ENCODE measurements around the gene VTI1A. TPM values are rescaled to one million over a fixed set of nuclear protein-coding genes. Genes with fewer than 3 reads are reported as not detected.
"Not testable (repeated sequence)": the region's sequence is repeated elsewhere in the genome, so short reads cannot be mapped to it uniquely, and the experiment has no call there.

VTI1A gene
- total RNA-seq, 2 donors from 2014 or later, result 53.3 to 57.5 TPM

DNA sequence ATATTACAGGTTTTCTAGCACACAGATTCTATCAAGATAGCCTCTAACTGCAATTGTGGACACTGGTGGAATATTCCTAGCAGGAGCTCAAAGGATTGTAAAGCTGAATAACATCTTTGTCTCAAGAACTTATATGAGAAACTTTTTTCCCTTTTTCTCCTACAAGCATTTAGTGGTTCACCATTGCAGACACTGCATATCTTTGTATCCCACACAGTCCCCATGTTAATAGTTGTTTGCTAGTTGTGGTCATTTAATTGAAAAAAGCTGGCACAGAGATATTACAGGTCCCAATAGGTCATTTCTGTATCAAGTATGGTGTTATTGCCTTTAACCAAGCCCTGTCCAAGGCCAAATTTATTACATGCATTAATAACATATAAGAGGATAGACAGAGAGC, 276.9 kb downstream of the VTI1A start:
- intact Hi-C loops (cut with DNase I), result no loop called here
- Histone ChIP-seq H3K27me3 (replicated peaks; ENCODE audit: insufficient read depth) (no peaks in the 10 kb centered on the region), H3K27ac (no peak overlapping the region), H3K4me1 (replicated peaks) (no peaks in the 10 kb centered on the region), H3K4me3 (no peak overlapping the region), H3K9me3 (no peaks in the 10 kb centered on the region), H3K36me3 (no peaks in the 10 kb centered on the region)
- no peak for TF ChIP-seq POLR2AphosphoS5 (IDR thresholded peaks at IDR 0.05)
- TF ChIP-seq, protein P1, sequence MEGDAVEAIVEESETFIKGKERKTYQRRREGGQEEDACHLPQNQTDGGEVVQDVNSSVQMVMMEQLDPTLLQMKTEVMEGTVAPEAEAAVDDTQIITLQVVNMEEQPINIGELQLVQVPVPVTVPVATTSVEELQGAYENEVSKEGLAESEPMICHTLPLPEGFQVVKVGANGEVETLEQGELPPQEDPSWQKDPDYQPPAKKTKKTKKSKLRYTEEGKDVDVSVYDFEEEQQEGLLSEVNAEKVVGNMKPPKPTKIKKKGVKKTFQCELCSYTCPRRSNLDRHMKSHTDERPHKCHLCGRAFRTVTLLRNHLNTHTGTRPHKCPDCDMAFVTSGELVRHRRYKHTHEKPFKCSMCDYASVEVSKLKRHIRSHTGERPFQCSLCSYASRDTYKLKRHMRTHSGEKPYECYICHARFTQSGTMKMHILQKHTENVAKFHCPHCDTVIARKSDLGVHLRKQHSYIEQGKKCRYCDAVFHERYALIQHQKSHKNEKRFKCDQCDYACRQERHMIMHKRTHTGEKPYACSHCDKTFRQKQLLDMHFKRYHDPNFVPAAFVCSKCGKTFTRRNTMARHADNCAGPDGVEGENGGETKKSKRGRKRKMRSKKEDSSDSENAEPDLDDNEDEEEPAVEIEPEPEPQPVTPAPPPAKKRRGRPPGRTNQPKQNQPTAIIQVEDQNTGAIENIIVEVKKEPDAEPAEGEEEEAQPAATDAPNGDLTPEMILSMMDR (IDR thresholded peaks at IDR 0.05), result no peak
- no peak for TF ChIP-seq POLR2A (IDR thresholded peaks at IDR 0.05)
- no peak for DNase-seq (ENCODE audit: low spot score)

- DNase-seq (ENCODE audit: low spot score), result no peak
- 66% methylated on average over 2 of the region's 2 CpGs for WGBS
- H3K36me3 ChIP-seq, result no peaks in the 10 kb centered on the region
- no peak overlapping the region for H3K4me3 ChIP-seq
- no peaks in the 10 kb centered on the region for H3K9me3 ChIP-seq
- H3K27ac ChIP-seq, result no peak overlapping the region
- H3K27me3 ChIP-seq (replicated peaks; ENCODE audit: insufficient read depth), result no peaks in the 10 kb centered on the region
- TF ChIP-seq POLR2AphosphoS5 (IDR thresholded peaks at IDR 0.05), result no peak
- TF ChIP-seq, protein P1 (IDR thresholded peaks at IDR 0.05), result no peak
- TF ChIP-seq POLR2A (IDR thresholded peaks at IDR 0.05), result no peak
- intact Hi-C loops (cut with DNase I), result no loop called here
- no peaks in the 10 kb centered on the region for H3K4me1 ChIP-seq (replicated peaks)
These were observed 277.5 kb downstream of the VTI1A start for GRCh38 chr10:112724404-112724991.

GRCh38 chr10:112728118-112728883, 281.3 kb downstream of the VTI1A start:
- Histone ChIP-seq H3K4me3 (no peak overlapping the region), H3K9me3 (no peaks in the 10 kb centered on the region), H3K27me3 (replicated peaks; ENCODE audit: insufficient read depth) (no peaks in the 10 kb centered on the region), H3K27ac (no peak overlapping the region), H3K36me3 (no peaks in the 10 kb centered on the region), H3K4me1 (replicated peaks) (no peaks in the 10 kb centered on the region)
- WGBS, result 89% methylated on average over 3 of the region's 3 CpGs
- TF ChIP-seq POLR2A (IDR thresholded peaks at IDR 0.05) (no peak), POLR2AphosphoS5 (IDR thresholded peaks at IDR 0.05) (no peak)
- TF ChIP-seq, protein P1 (IDR thresholded peaks at IDR 0.05), result no peak
- DNase-seq (ENCODE audit: low spot score), result no peak
- intact Hi-C loops (cut with DNase I), result loop anchor here (5.0 kb wide), 1 partner anchor 219 kb away; no protein-coding TSS in a partner anchor

GRCh38 chr10:112728997-112729396, 282.0 kb downstream of the VTI1A start:
- no peaks in the 10 kb centered on the region for H3K9me3 ChIP-seq
- H3K36me3 ChIP-seq, result no peaks in the 10 kb centered on the region
- DNase-seq (ENCODE audit: low spot score), result no peak
- intact Hi-C loops (cut with DNase I), result loop anchor here (5.0 kb wide), 1 partner anchor 218 kb away; no protein-coding TSS in a partner anchor
- TF ChIP-seq POLR2A (IDR thresholded peaks at IDR 0.05), result no peak
- TF ChIP-seq, protein P1 (IDR thresholded peaks at IDR 0.05), result no peak
- no peak for TF ChIP-seq POLR2AphosphoS5 (IDR thresholded peaks at IDR 0.05)
- H3K27ac ChIP-seq, result no peak overlapping the region
- H3K4me1 ChIP-seq (replicated peaks), result no peaks in the 10 kb centered on the region
- H3K27me3 ChIP-seq (replicated peaks; ENCODE audit: insufficient read depth), result no peaks in the 10 kb centered on the region
- no peak overlapping the region for H3K4me3 ChIP-seq

- WGBS, result 98% methylated on average over 3 of the region's 3 CpGs
- H3K4me3 ChIP-seq; H3K9me3 ChIP-seq; H3K36me3 ChIP-seq; H3K27me3 ChIP-seq (replicated peaks; ENCODE audit: insufficient read depth); intact Hi-C loops (cut with DNase I); DNase-seq (ENCODE audit: low spot score); H3K27ac ChIP-seq; H3K4me1 ChIP-seq (replicated peaks): not testable (repeated sequence)
These were observed 284.4 kb downstream of the VTI1A start for GRCh38 chr10:112731450-112731849.
